H1 (cell line): Measurements from ENCODE around the gene TBC1D16. TPM values are rescaled to one million over a fixed set of nuclear protein-coding genes. Genes with fewer than 3 reads are reported as not detected.

Experiments used
- CTCF ChIA-PET: fragments of 300-600 bp; sonication (Branson Sonifier 250); formaldehyde crosslinking; loops from one replicate; lab custom pipeline; 2021; ENCODE audit not compliant: partially characterized antibody; lab: Charles Lee
- POLR2A ChIA-PET: fragments of 300-600 bp; sonication (Branson Sonifier 250); formaldehyde crosslinking; loops from one replicate; lab custom pipeline; 2021; ENCODE audit warnings: inconsistent platforms; ENCODE audit not compliant: partially characterized antibody; lab: Charles Lee
- DNase-seq, 2 experiments: peaks; one replicate each; pipeline versions ENCODE4 v3.0.0 to v3.0.0-alpha.2; 2010 to 2022; ENCODE audit warnings: low spot score in 2 of 2, low read depth in 1 of 2, mixed read lengths in 1 of 2
- FAIRE-seq: peaks from 2 replicates; lab custom pipeline; 2011; peaks lifted over from hg19 to GRCh38; lab: Jason Lieb, UNC
- H2AFZ ChIP-seq: 2 replicates; pipeline ENCODE4 v1.8.1; 2012; ENCODE audit warnings: low read length, inconsistent platforms
- H2AK5ac ChIP-seq: 2 replicates; pipeline ENCODE4 v1.6.1; 2013; ENCODE audit warnings: low read depth, low read length
- H2BK120ac ChIP-seq: replicated peaks from 2 replicates; pipeline ENCODE3; 2013; ENCODE audit warnings: low read depth, low read length, inconsistent platforms
- H2BK12ac ChIP-seq: 2 replicates; pipeline ENCODE4 v1.6.1; 2013; ENCODE audit warnings: low read depth, low read length
- H2BK15ac ChIP-seq: 2 replicates; pipeline ENCODE4 v1.6.1; 2013; ENCODE audit warnings: low read length
- H2BK20ac ChIP-seq: 2 replicates; pipeline ENCODE4 v1.6.1; 2013; ENCODE audit warnings: low read length
- H2BK5ac ChIP-seq: 2 replicates; pipeline ENCODE4 v1.6.1; 2013; ENCODE audit warnings: low read depth, low read length
- H3K14ac ChIP-seq: 2 replicates; pipeline ENCODE4 v1.6.1; 2013; ENCODE audit warnings: inconsistent platforms; ENCODE audit not compliant: insufficient read length
- H3K18ac ChIP-seq: 2 replicates; pipeline ENCODE4 v1.6.1; 2013; ENCODE audit warnings: low read length; ENCODE audit errors: extremely low read depth
- H3K23ac ChIP-seq: 2 replicates; pipeline ENCODE4 v1.6.1; 2013; ENCODE audit warnings: inconsistent platforms; ENCODE audit not compliant: insufficient read length
- H3K23me2 ChIP-seq: 2 replicates; pipeline ENCODE4 v1.6.1; 2013; ENCODE audit warnings: low read depth, low read length
- H3K27ac ChIP-seq: 2 replicates; pipeline ENCODE4 v1.6.1; 2011; ENCODE audit warnings: low read depth, low read length, inconsistent platforms
- H3K27me3 ChIP-seq, 4 experiments: replicated peaks in 1 of 4; 1 replicate in 1 of 4; 2 replicates in 3 of 4; pipeline versions ENCODE4 v1.6.1 to v1.8.1; 2011 to 2013; ENCODE audit warnings: low read length in 3 of 4, mild to moderate bottlenecking in 3 of 4, inconsistent platforms in 2 of 4, mixed read lengths in 2 of 4, moderate library complexity in 1 of 4; ENCODE audit not compliant: control insufficient read depth in 3 of 4, insufficient read depth in 3 of 4; ENCODE audit errors: extremely low read depth in 1 of 4
- H3K36me3 ChIP-seq, 4 experiments: 2 replicates each; pipeline versions ENCODE4 v1.6.1 to v1.8.1; 2011 to 2013; ENCODE audit warnings: mild to moderate bottlenecking in 4 of 4, low read length in 3 of 4, moderate library complexity in 2 of 4, control low read depth in 1 of 4, inconsistent platforms in 1 of 4; ENCODE audit not compliant: insufficient read depth in 4 of 4, control insufficient read depth in 2 of 4
- H3K4ac ChIP-seq: replicated peaks from 2 replicates; pipeline ENCODE3; 2013; ENCODE audit warnings: low read length, low read depth, mixed read lengths, inconsistent platforms; ENCODE audit not compliant: insufficient read length
- H3K4me1 ChIP-seq, 4 experiments: replicated peaks in 1 of 4; 1 replicate in 1 of 4; 2 replicates in 3 of 4; pipeline versions ENCODE4 v1.6.1 to v1.8.1; 2011 to 2013; ENCODE audit warnings: low read length in 3 of 4, inconsistent platforms in 2 of 4, mixed read lengths in 1 of 4; ENCODE audit not compliant: insufficient read depth in 4 of 4, control insufficient read depth in 3 of 4
- H3K4me2 ChIP-seq, 2 experiments: 2 replicates each; pipeline versions ENCODE4 v1.6.1 to v1.8.1; 2011 to 2013; ENCODE audit warnings: low read depth in 2 of 2, low read length in 2 of 2, control low read depth in 1 of 2, inconsistent platforms in 1 of 2, mild to moderate bottlenecking in 1 of 2; ENCODE audit not compliant: insufficient read depth in 1 of 2
- H3K4me3 ChIP-seq, 4 experiments: fragments of 200-600, 300-600 bp in 1 of 4; sonication (generic), shearing (Covaris generic), sonication (Bioruptor Twin) in 1 of 4; 2 replicates each; pipeline versions ENCODE4 v1.5.1 to v1.8.1; 2011 to 2016; ENCODE audit warnings: low read length in 4 of 4, low read depth in 3 of 4, control low read depth in 2 of 4, inconsistent platforms in 2 of 4, mild to moderate bottlenecking in 2 of 4, mixed read lengths in 1 of 4, moderate library complexity in 1 of 4; ENCODE audit not compliant: insufficient read depth in 2 of 4; ENCODE audit errors: extremely low read depth in 1 of 4
- H3K56ac ChIP-seq: replicated peaks from 2 replicates; pipeline ENCODE3; 2013; ENCODE audit warnings: low read depth, mild to moderate bottlenecking, mixed read lengths, low read length, inconsistent platforms; ENCODE audit not compliant: insufficient read length
- H3K79me1 ChIP-seq: 2 replicates; pipeline ENCODE4 v1.6.1; 2013; ENCODE audit warnings: low read depth, low read length, control low read depth
- H3K79me2 ChIP-seq, 2 experiments: 2 replicates each; pipeline versions ENCODE4 v1.6.1 to v1.8.1; 2012 to 2013; ENCODE audit warnings: low read length in 2 of 2, mild to moderate bottlenecking in 2 of 2, inconsistent platforms in 1 of 2; ENCODE audit not compliant: insufficient read depth in 2 of 2, control insufficient read depth in 1 of 2
- H3K9ac ChIP-seq, 4 experiments: replicated peaks in 1 of 4; 1 replicate in 1 of 4; 2 replicates in 3 of 4; pipeline versions ENCODE4 v1.6.1 to v1.8.1; 2011 to 2013; ENCODE audit warnings: low read depth in 3 of 4, low read length in 3 of 4, control low read depth in 2 of 4, mild to moderate bottlenecking in 2 of 4, moderate library complexity in 2 of 4, inconsistent platforms in 1 of 4; ENCODE audit errors: extremely low read depth in 1 of 4
- H3K9me3 ChIP-seq, 2 experiments: 2 replicates each; pipeline versions ENCODE4 v1.6.1 to v1.8.1; 2012 to 2013; ENCODE audit warnings: mild to moderate bottlenecking in 2 of 2, moderate library complexity in 2 of 2, control low read depth in 1 of 2, inconsistent platforms in 1 of 2, low read depth in 1 of 2, low read length in 1 of 2, mixed read lengths in 1 of 2; ENCODE audit not compliant: insufficient read depth in 2 of 2
- H4K20me1 ChIP-seq, 2 experiments: replicated peaks in 1 of 2; 2 replicates each; pipeline versions ENCODE3 to v1.8.1; 2011 to 2013; ENCODE audit warnings: inconsistent platforms in 2 of 2, low read length in 2 of 2, mild to moderate bottlenecking in 1 of 2; ENCODE audit not compliant: insufficient read depth in 2 of 2, control insufficient read depth in 1 of 2
- H4K5ac ChIP-seq: 2 replicates; pipeline ENCODE4 v1.6.1; 2013; ENCODE audit warnings: low read length, low read depth, mixed read lengths, inconsistent platforms; ENCODE audit not compliant: insufficient read length
- H4K8ac ChIP-seq: 2 replicates; pipeline ENCODE4 v1.8.0; 2013; ENCODE audit warnings: mild to moderate bottlenecking, moderate library complexity, low read length, inconsistent platforms; ENCODE audit not compliant: insufficient read depth; ENCODE audit errors: extremely low read depth
- H4K91ac ChIP-seq: replicated peaks from 2 replicates; pipeline ENCODE3; 2013; ENCODE audit warnings: low read length, mixed read lengths, inconsistent platforms; ENCODE audit not compliant: insufficient read length
- ASH2L ChIP-seq: fragments of 200-600, 300-600 bp; sonication (generic); IDR thresholded peaks from one replicate; pipeline ENCODE4 v1.7.1; 2017; ENCODE audit warnings: low read length
- CBX8 ChIP-seq: fragments of 300-800, 300-1000 bp; sonication (generic); IDR thresholded peaks from 2 replicates; pipeline ENCODE4 v1.7.1; 2016; ENCODE audit warnings: low read depth, low read length, borderline replicate concordance
- FOSL1 ChIP-seq: IDR thresholded peaks from 2 replicates; pipeline ENCODE4 v1.6.1; 2011; ENCODE audit warnings: mild to moderate bottlenecking, low read depth, low read length, moderate library complexity; ENCODE audit not compliant: insufficient read depth
- HDAC2 ChIP-seq, 2 experiments: fragments of 300-600 bp in 1 of 2; sonication (generic) in 1 of 2; IDR thresholded peaks; 2 replicates each; pipeline ENCODE4 v1.6.1; 2011 to 2012; ENCODE audit warnings: low read depth in 2 of 2, low read length in 2 of 2, mild to moderate bottlenecking in 2 of 2, moderate library complexity in 2 of 2, borderline replicate concordance in 1 of 2, inconsistent platforms in 1 of 2
- POLR2AphosphoS5 ChIP-seq: IDR thresholded peaks from 2 replicates; pipeline ENCODE4 v1.6.1; 2011; ENCODE audit warnings: low read depth, low read length
- ZNF274 ChIP-seq: IDR thresholded peaks from 2 replicates; pipeline ENCODE4 v1.7.0; 2012; ENCODE audit warnings: low read length, borderline replicate concordance; ENCODE audit errors: extremely low read depth
- WGBS, 2 experiments: shearing (Covaris generic) in 1 of 2; methylation state at CpG; one replicate each; pipeline versions ENCODE4 v1.1.6 to v1.1.7; 2013 to 2015; ENCODE audit warnings: low lambda C conversion rate in 2 of 2, mixed read lengths in 2 of 2, inconsistent platforms in 1 of 2, low coverage in 1 of 2, missing lambda C conversion rate in 1 of 2; ENCODE audit not compliant: insufficient replicate concordance in 2 of 2, insufficient coverage in 1 of 2, insufficient read length in 1 of 2; ENCODE audit errors: extremely low coverage in 1 of 2, missing lambda C conversion rate in 1 of 2; 5-methylcytosine and 5-hydroxymethylcytosine counted together
- polyA plus RNA-seq, 7 experiments: library from polyadenylated mRNA; depleted of rRNA in 3 of 7; stranded (reverse) in 5 of 7; unstranded in 2 of 7; fragments of >200 nt in 5 of 7; fragments of 200-250 nt in 2 of 7; gene quantifications; 1 replicate in 5 of 7; 2 replicates in 1 of 7; 4 replicates in 1 of 7; pipeline versions ENCODE4 v1.2.1 to v1.2.3, GENCODE V29; 2011 to 2013; ENCODE audit warnings: missing spikeins in 2 of 7, mixed read lengths in 2 of 7
- total RNA-seq: library from RNA; stranded (reverse); fragmentation: NEBNext Ultra II Directional; extraction: Animal tissue kit (Norgen Biotek cat#: 25700); gene quantifications from 2 replicates; pipeline ENCODE4 v1.2.1, GENCODE V29; 2021

TBC1D16 gene
- total and polyA plus RNA-seq, 2 of the 8 experiments (the other 6 are each of a cell fraction or from before 2014, with no cell fraction given): 21.1 to 109 TPM

DNA sequence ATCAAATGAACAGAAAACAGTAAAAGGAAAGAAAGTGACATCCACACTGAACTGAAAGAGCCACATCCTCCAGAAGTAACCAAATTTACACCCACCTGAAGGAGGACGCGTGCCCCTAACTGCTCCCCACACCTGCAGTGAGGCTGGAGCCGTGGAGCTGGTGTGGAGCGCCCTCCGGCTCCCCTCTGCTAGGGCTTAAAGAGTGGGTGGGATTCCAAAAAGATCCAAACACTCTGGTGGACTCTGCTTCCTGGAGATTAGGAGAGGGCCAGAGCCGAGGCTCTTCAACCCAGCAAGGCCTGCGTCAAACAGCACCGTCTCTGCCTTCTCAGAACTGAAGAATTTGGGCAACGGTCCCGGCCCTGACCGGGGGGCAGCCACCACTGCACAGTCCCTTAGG, 16.0 kb upstream of the TBC1D16 start:
- H4K20me1 ChIP-seq: no peaks in the 10 kb centered on the region
- ChIA-PET CTCF (no interaction called here), POLR2A (no interaction called here)
- no peak overlapping the region for H2BK12ac ChIP-seq
- H2BK15ac ChIP-seq: no peak overlapping the region
- H4K91ac ChIP-seq: no peak overlapping the region
- H3K23me2 ChIP-seq: no peaks in the 10 kb centered on the region
- H2BK5ac ChIP-seq: no peak overlapping the region
- WGBS, 2 experiments: 94% methylated on average over 11 of the region's 11 CpGs; no CpG with 5 or more reads in 1 of the 2 experiments
- no peak overlapping the region for H3K14ac ChIP-seq
- no peak overlapping the region for H3K23ac ChIP-seq
- H3K36me3 ChIP-seq: no peaks in the 10 kb centered on the region; a peak in 1 of 8 replicates
- no peaks in the 10 kb centered on the region for H3K79me2 ChIP-seq
- H3K18ac ChIP-seq: no peak overlapping the region
- H3K4me1 ChIP-seq: no peaks in the 10 kb centered on the region; a peak in 2 of 7 replicates
- H2AK5ac ChIP-seq: no peak overlapping the region
- TF ChIP-seq ZNF274 (no peak), ASH2L (no peak), HDAC2 (IDR thresholded peaks at IDR 0.05; ENCODE audit: borderline replicate concordance in 1 of 2, low read depth in 2 of 2, low read length in 2 of 2) (no peak), FOSL1 (no peak), CBX8 (no peak), POLR2AphosphoS5 (no peak)
- H3K27me3 ChIP-seq: no peaks in the 10 kb centered on the region
- no peak for DNase-seq
- H2AFZ ChIP-seq: no peak overlapping the region
- no peaks in the 10 kb centered on the region for H3K79me1 ChIP-seq
- no peak overlapping the region for H3K27ac ChIP-seq
- FAIRE-seq: no peak
- no peak overlapping the region for H4K8ac ChIP-seq
- no peak overlapping the region for H3K4me3 ChIP-seq
- no peak overlapping the region for H4K5ac ChIP-seq
- no peak overlapping the region for H3K4me2 ChIP-seq
- H3K9ac ChIP-seq: no peak overlapping the region
- no peak overlapping the region for H2BK120ac ChIP-seq
- no peak overlapping the region for H2BK20ac ChIP-seq
- no peak overlapping the region for H3K56ac ChIP-seq
- H3K4ac ChIP-seq: no peak overlapping the region
- no peaks in the 10 kb centered on the region for H3K9me3 ChIP-seq
